Measurements from ENCODE around the gene MYRIP. TPM values are rescaled to one million over a fixed set of nuclear protein-coding genes. Genes with fewer than 3 reads are reported as not detected.

Gene MYRIP
- total and polyA plus RNA-seq, 2 of the 4 experiments (the other 2 are of a cell fraction), result not detected

DNA sequence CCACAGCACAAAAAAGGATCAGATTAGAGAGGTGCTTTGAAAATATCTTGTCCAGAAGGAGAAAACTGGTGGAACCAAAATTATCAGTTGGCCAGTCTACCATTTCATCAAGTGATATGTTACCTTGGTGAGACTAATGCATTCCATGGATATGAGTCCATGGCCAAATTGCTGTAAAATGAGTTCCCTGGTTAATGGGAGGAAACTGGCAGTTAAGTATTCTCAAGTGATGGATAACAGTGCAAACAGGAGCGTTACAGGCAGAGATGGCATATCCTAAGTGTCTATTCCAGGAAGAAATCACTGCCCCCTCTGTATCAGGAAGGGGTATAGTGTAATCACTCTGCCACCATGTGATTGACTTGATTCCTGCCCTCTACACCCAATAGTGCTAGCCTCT lies 34.0 kb downstream of the MYRIP start:
- intact Hi-C loops (cut with micrococcal nuclease), result no loop called here
- no TSS peak for BruUV-seq (replicated peaks)
- Histone ChIP-seq H4K5ac (ENCODE audit: low read depth, low read length) (no peak overlapping the region), H3K9ac (ENCODE audit: low read depth, low read length) (no peak overlapping the region), H4K91ac (ENCODE audit: insufficient read depth, low read depth, low read length) (no peak overlapping the region), H3K9me1 (ENCODE audit: insufficient read depth, low read length) (no peaks in the 10 kb centered on the region), H2AK5ac (ENCODE audit: low read depth, low read length) (no peak overlapping the region), H4K20me1 (ENCODE audit: insufficient read depth, low read length) (no peaks in the 10 kb centered on the region), H2AFZ (replicated peaks; ENCODE audit: low read length, poor library complexity) (no peak overlapping the region), H4K8ac (ENCODE audit: low read depth in 2 of 2, low read length in 2 of 2) (no peak overlapping the region), H3K4me1 (ENCODE audit: control insufficient read depth, insufficient read depth, low read length) (no peaks in the 10 kb centered on the region), H3K18ac (ENCODE audit: low read depth, low read length) (no peak overlapping the region), H3K9me3 (ENCODE audit: control insufficient read depth, insufficient read depth, low read length) (peaks cover 5% of the 10 kb centered on the region), H3K27ac (ENCODE audit: insufficient read depth, low read length) (no peak overlapping the region), H2BK120ac (ENCODE audit: low read depth, low read length) (no peak overlapping the region), H3K4ac (ENCODE audit: low read depth, low read length) (no peak overlapping the region), H2BK15ac (ENCODE audit: low read depth, low read length) (no peak overlapping the region), H3K56ac (ENCODE audit: extremely low read depth, insufficient read depth, low read length) (no peak overlapping the region), H3K4me2 (ENCODE audit: low read depth, low read length) (no peak overlapping the region), H2BK5ac (ENCODE audit: low read depth, low read length, poor library complexity, severe bottlenecking) (no peak overlapping the region), H3K14ac (replicated peaks; ENCODE audit: low read depth, low read length) (no peak overlapping the region), H3K23ac (ENCODE audit: low read depth, low read length) (no peak overlapping the region), H3K79me1 (ENCODE audit: low read depth in 1 of 2, low read length in 2 of 2) (no peaks in the 10 kb centered on the region), H2AK9ac (replicated peaks; ENCODE audit: low read depth, low read length, poor library complexity) (no peak overlapping the region), H2BK20ac (ENCODE audit: low read depth, low read length) (no peak overlapping the region), H3K27me3 (ENCODE audit: control insufficient read depth, insufficient read depth, low read length) (no peaks in the 10 kb centered on the region), H3K36me3 (ENCODE audit: control insufficient read depth, insufficient read depth, low read length) (no peaks in the 10 kb centered on the region), H3K4me3 (ENCODE audit: insufficient read depth, low read depth, low read length) (no peak overlapping the region)
- ATAC-seq (ENCODE audit: low read depth), result no peak
- no peak for DNase-seq
- no CpG with 5 or more reads among the region's 1 CpG for WGBS, 2 experiments (ENCODE audit: extremely low coverage in 2 of 2, insufficient read length in 1 of 2)
- POLR2A ChIA-PET (ENCODE audit: unreplicated experiment), result no interaction called here
- dilution Hi-C loops (cut with HindIII; ENCODE audit: low sequenced_read_pairs, unreplicated experiment), result no loop called here
- in situ Hi-C loops (cut with MboI; ENCODE audit: low sequenced_read_pairs), result no loop called here
- CTCF ChIA-PET, result no interaction called here
- TF ChIP-seq RAD21 (IDR thresholded peaks at IDR 0.05; ENCODE audit: low read length), result no peak
- no peak for TF ChIP-seq BHLHE40 (IDR thresholded peaks at IDR 0.05; ENCODE audit: low read depth, low read length)
- TF ChIP-seq RFX5 (IDR thresholded peaks at IDR 0.05; ENCODE audit: low read depth, low read length), result no peak
- no peak for TF ChIP-seq USF2 (IDR thresholded peaks at IDR 0.05; ENCODE audit: low read depth, low read length)
- TF ChIP-seq MXI1 (IDR thresholded peaks at IDR 0.05; ENCODE audit: borderline replicate concordance, low read depth, low read length), result no peak
- no peak for TF ChIP-seq MAFK (IDR thresholded peaks at IDR 0.05; ENCODE audit: low read depth, low read length)
